AG08395 (cell line): ENCODE measurements around the gene FFAR2.
A peak's percentile ranks its signal among the peaks of the same experiment; 100 is the strongest.
"Not testable (repeated sequence)": the region's sequence is repeated elsewhere in the genome, so short reads cannot be mapped to it uniquely, and the experiment has no call there.

Source experiments
- DNase-seq: peaks from one replicate; pipeline ENCODE4 v3.0.0; 2012; ENCODE audit warnings: mixed read lengths, low spot score

The FFAR2 gene

GRCh38 chr19:35447606-35448469 lies at the start of gene FFAR2:
Gene FFAR2 (plus strand): TSS chr19:35448257. CDS start chr19:35449715, 1,458 bp downstream.
- DNase-seq: no peak

DNA sequence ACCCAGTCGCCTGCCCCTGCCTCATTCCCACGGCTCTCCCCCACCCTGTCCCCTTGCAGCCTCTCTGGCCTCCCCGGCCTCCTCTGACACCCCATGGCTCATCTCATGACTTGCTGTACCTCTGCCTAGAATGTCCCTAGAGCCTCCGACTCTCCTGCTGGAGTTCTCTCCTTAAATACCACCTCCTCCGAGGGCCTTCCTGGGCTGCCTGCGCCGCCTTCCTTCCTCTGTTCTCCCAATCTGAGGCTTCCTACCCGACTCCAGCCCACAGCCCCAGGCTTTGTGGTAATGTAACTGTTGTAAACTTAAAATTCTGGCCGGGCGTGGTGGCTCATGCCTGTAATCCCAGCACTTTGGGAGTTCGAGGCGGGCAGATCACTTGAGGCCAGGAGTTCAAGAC lies 49.5 kb upstream of the FFAR2 start:
- DNase-seq: no peak

DNA sequence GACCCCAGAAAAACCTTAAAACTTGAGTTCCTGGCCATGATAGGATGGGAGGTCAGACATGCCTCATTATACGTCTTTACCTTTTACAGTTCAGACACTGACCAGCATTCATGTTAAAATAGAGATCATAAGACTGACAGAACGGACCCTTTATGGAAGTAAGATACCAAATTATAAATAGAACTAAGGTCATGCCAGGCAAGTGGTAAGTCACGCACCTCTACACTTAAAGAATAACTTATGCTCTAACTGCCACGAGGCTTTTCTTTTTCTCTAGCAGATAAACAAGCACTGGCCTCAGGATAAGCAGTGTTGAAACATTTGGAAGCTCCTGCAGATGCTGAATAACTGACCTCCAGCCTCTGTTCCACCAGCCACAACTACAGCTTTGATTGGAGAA lies 48.8 kb upstream of the FFAR2 start:
- DNase-seq: no peak

DNA sequence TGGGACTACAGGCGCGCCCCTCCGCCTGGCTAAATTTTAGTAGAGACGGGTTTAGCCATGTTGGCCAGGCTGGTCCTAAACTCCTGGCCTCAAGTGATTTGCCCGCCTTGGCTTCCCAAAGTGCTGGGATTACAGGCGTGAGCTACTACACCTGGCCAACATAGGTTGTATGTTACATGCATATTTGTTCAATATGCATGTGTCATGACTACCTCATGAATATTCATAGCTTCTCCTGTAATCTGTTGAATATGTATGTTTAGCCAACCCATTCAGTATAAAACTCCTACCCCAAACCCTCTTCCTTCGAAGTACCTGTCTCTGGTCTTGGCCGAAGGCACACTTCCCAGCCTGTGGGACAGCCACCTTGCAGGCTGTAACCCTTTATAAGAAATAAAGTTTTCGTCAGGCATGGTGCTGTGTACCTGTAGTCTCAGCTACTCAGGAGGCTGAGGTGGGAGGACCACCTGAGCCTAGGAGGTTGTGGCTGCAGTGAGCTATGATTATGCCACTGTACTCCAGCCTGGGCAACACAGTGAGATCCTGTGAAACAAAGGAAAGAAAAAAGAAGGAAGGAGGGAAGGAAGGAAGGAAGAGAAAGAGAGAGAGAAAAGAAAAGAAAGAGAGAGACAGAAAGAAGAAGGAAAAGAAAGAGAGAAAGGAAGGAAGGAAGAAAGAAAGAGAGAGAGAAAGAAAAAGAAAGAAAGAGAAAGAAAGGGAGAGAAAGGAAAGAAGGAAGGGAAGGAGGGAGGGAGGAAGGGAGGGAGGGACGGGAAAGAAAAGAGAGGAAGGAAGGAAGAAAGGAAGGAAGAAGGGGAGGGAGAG lies 47.9 kb upstream of the FFAR2 start:
- no peak for DNase-seq

- no peak for DNase-seq
Measured at GRCh38 chr19:35400773-35401100, 47.3 kb upstream of the FFAR2 start.

GRCh38 chr19:35401416-35401815 lies 46.6 kb upstream of the FFAR2 start:
- DNase-seq: not testable (repeated sequence)

- DNase-seq: no peak
Measured at GRCh38 chr19:35403116-35403760, 44.8 kb upstream of the FFAR2 start.

GRCh38 chr19:35404879-35405622 lies 43.0 kb upstream of the FFAR2 start:
- peak; percentile 95 for DNase-seq

DNA sequence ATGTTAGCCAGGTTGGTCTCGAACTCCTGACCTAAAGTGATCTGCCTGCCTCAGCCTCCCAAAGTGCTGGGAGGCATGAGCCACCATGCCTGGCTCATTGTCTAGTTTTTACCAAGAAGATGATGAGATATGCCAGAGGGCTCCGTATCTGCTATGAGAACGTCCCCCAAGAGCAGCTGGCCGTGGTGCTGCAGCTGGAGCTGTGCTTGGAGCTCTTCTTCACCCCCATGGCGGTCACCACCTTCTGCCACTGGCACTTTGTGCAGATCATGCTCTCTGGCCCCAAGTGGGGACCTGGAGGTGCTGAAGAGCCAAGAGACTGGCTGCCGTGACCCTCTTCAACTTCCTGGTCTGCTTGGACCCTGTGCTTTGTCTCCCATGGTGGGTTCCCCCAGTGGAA lies 40.4 kb upstream of the FFAR2 start:
- no peak for DNase-seq

DNA sequence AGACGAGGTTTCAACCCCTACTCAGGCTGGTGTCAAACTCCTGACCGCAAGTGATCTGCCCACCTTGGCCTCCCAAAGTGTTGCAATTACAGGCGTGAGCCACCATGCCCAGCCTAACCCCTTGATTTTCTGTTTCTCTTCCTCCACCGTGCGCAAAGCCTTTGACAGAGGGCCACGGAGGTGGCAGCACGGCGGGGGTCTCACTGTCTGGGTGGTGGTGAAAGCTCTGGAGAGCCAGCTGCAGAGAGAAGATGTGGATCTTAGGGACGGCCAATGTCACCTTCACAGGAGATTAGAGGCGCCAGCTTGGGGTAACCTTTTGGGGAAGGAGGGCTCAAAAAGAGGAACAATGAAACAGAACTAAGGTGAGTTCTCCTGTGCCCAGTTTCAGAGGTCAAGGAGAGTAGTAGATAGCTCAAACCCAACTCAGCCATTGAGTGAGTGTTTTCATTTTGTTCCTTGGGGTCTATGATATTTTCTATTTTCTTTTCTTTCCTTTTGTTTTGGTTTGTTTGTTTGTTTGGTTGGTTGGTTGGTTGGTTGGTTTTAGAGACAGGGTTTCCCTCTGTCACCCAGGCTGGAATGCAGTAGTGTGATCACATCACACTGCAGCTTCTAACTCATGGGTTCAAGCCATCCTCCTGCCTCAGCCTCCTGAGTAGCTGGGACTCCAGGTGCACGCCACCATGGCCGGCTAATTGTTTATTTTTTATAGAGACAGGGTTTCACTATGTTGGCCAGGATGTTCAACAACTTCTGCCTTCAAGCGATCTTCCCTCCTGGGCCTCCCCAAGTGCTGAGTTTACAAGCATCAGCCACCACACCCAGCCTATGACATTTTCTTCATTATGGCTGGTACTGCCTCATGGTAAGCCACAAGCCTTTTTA lies 39.5 kb upstream of the FFAR2 start:
- DNase-seq: no peak

DNA sequence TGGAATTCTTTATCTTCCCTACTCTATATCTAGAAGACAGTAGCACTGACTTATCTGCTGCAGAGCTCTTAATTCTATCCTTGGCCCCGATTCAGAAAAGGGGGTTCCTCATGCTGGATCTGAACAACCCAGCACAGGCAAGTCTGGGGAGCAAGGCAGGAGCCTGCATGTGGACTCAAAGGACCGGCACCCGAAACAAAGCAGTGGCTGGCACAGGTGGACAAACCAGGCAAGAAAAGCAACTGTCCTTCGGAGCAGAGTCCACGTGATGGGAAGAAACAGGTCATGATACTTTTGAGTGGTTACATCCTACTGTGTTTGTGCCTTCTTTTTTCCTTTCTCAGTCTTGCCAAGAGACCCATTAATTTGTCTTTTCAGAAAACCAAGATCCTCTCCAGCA lies 38.9 kb upstream of the FFAR2 start:
- DNase-seq: no peak

- DNase-seq: no peak
Measured at GRCh38 chr19:35410487-35410886, 37.6 kb upstream of the FFAR2 start.

- no peak for DNase-seq
Measured at GRCh38 chr19:35414442-35414841, 33.6 kb upstream of the FFAR2 start.

GRCh38 chr19:35416331-35416730 lies 31.7 kb upstream of the FFAR2 start:
- no peak for DNase-seq

DNA sequence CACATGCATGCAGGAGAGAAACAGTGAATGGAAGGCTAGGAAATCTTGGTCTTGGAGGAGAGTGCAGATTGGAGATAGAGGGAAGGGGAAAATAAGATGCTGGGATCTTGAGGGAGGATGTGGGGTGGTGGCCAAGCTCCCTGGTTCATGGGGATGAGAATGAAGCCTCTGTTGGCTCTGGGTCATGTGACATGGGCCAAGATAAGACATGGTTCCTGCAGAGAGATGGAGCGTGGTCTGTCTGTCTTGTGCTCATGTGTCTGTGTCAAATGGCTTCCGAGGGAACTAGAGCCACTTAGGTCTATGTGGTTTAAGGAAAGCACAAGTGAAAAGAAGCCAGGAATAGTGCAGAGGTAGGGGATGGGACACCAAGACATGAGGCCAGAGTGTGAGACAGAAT lies 30.8 kb upstream of the FFAR2 start:
- DNase-seq: no peak

DNA sequence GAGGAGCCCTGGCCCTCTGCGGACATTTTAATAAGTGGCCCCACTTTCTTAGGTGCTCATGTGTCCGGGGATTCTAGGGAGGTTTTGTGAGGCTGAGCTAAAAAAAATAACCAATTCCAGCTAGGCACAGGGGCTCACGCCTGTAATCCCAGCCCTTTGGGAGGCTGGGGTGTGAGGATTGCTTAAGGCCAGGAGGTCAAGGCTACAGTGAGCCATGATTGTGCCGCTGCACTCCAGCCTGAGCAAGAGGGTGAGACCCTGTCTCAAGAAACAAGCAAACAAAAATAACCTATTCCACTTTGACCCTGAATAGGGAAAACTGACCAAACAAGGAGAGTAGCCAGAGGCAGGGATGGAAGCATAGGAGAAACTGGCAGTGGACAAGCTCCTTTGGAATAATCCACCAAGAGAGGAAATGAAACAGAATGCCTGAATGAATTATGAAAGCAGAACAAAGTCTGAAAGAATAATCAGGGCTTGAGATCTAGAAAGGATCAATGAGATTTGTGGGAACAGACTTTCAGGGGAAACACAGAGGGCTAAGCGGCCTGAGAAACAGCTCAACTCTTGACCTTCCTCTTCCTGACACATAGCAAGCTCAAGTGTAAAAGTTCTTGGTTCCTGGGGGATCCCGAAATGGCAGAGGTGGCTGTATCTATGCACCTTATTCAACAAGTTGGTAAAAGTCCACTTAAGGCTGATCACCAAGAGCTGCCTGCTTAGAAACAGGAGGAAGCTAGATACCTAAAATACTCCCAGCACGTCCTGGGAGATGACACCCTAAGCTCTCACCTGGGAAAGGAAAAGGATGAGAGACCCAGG lies 30.1 kb upstream of the FFAR2 start:
- no peak for DNase-seq

DNA sequence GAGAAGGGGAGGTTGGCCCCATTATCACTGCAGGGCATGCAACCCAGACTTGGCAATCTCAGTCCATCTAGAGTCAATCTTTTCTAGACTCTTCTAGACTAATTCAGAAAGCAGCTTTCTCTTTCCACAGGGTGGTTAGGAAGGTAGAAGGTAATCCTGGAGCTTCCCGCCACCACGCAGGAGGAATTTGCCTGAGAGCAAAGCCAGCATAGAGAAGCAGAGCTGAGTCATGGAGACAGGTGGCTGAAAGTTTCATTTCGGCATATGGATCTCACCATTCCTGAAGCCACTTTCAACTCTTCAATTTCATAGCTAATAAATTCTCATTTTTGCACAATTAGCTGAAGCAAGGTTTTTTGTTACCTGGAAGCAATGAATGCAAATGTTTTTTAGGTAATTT lies 29.0 kb upstream of the FFAR2 start:
- DNase-seq: no peak

- DNase-seq: no peak
Measured at GRCh38 chr19:35419805-35420204, 28.3 kb upstream of the FFAR2 start.

DNA sequence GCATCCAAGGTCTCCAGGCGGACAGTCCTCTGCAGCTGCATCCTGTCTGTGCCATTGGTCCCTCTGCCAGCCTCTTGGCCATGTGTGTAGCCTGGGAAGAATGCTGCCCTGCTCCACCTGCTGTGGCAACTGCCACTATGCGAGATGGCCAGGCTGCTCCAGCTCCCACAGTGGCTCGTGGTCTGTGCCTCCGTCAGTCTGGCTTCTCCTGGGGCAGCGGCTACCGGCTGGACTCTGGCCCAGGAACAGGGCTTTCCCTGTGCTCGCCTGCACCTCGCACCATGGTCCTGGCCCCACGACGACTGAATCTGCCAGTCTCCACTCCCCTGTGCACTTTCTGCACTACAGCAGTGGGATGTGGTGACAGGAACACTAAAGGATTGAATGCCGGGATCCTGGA lies 26.7 kb upstream of the FFAR2 start:
- DNase-seq: no peak

DNA sequence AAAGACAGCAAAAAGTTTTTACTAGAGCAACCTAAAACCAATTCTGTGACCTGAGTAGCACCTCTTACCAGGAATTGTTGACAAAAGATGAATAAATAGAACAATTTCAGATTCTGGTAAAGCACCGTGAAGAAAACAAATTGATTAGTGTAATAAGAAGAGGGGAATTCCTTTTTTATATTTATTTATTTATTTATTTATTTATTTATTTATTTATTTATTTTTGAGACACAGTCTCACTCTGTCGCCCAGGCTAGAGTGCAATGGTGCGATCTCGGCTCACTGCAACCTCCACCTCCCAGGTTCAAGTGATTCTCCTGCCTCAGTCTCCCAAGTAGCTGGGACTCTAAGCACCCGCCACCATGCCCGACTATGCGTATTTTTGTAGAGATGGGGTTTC lies 24.7 kb upstream of the FFAR2 start:
- DNase-seq: not testable (repeated sequence)
